ENCODE results near the gene KIF3B. TPM values are rescaled to one million over a fixed set of nuclear protein-coding genes. Genes with fewer than 3 reads are reported as not detected.
"Not testable (repeated sequence)": the region's sequence is repeated elsewhere in the genome, so short reads cannot be mapped to it uniquely, and the experiment has no call there.

KIF3B gene
- polyA plus RNA-seq, 1 donor, result 47.9 TPM

DNA sequence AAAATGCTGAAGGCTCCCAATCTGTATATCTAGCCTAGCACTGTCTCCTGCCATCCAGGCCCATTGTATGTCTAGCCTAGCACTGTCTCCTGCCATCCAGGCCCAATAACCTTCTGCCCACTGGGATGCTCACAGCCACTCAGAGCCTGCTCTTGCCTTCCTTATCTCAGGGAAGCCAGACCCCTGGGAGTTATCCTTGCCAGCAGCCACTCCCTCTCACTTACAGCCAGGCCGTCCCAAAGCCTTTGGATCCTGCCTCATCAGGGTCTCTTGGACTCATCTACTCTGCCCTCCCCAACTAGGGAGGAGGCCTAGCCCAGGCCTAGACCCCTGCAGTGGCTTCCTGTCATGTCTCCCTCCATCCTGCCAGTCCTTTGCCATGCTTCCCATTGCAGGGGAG, 37.3 kb downstream of the KIF3B start:
- no peak for DNase-seq
- H3K27ac ChIP-seq (ENCODE audit: low read length), result no peak overlapping the region
- no CpG with 5 or more reads among the region's 1 CpG for WGBS (ENCODE audit: insufficient coverage, low lambda C conversion rate)
- H3K4me1 ChIP-seq (ENCODE audit: control insufficient read depth, insufficient read depth, low read length), result peaks cover 10% of the 10 kb centered on the region
- no peak overlapping the region for H3K4me3 ChIP-seq (ENCODE audit: low read length)
- H3K36me3 ChIP-seq (ENCODE audit: control insufficient read depth, insufficient read depth, low read length), result peaks cover 58% of the 10 kb centered on the region
- H3K27me3 ChIP-seq (ENCODE audit: control insufficient read depth, insufficient read depth, low read length), result no peaks in the 10 kb centered on the region
- H3K9me3 ChIP-seq (ENCODE audit: control insufficient read depth, low read depth, low read length), result no peaks in the 10 kb centered on the region

GRCh38 chr20:32315399-32315798, 37.9 kb downstream of the KIF3B start:
- Histone ChIP-seq H3K9me3 (ENCODE audit: control insufficient read depth, low read depth, low read length) (no peaks in the 10 kb centered on the region), H3K4me3 (ENCODE audit: low read length) (no peak overlapping the region), H3K4me1 (ENCODE audit: control insufficient read depth, insufficient read depth, low read length) (peaks cover 10% of the 10 kb centered on the region), H3K27ac (ENCODE audit: low read length) (no peak overlapping the region), H3K27me3 (ENCODE audit: control insufficient read depth, insufficient read depth, low read length) (no peaks in the 10 kb centered on the region), H3K36me3 (ENCODE audit: control insufficient read depth, insufficient read depth, low read length) (peaks cover 52% of the 10 kb centered on the region)
- no CpG with 5 or more reads among the region's 3 CpGs for WGBS (ENCODE audit: insufficient coverage, low lambda C conversion rate)
- no peak for DNase-seq

DNA sequence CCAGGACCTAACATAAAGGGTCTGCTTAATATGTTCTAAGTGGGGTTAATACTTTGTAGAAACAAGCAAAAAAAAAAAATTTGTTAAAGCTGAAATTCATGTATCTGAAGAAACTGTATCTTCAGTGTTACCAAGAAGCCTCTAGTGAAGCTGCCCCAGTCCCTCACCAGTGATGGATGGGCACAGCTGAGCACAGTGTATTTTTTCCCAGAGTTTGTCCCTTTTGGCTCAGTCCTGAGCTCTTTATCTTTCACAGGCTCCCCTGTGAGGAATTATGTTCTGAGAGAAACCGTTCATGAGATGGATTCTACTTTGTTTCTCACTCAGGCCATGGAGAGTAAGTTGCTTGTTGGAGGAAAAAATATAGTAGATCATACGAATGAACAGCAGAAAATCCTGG, 38.4 kb downstream of the KIF3B start:
- Histone ChIP-seq H3K27me3 (ENCODE audit: control insufficient read depth, insufficient read depth, low read length) (no peaks in the 10 kb centered on the region), H3K4me3 (ENCODE audit: low read length) (no peak overlapping the region), H3K36me3 (ENCODE audit: control insufficient read depth, insufficient read depth, low read length) (peaks cover 48% of the 10 kb centered on the region), H3K9me3 (ENCODE audit: control insufficient read depth, low read depth, low read length) (no peaks in the 10 kb centered on the region), H3K27ac (ENCODE audit: low read length) (no peak overlapping the region), H3K4me1 (ENCODE audit: control insufficient read depth, insufficient read depth, low read length) (peaks cover 10% of the 10 kb centered on the region)
- 64% methylated on average over 2 of the region's 2 CpGs for WGBS (ENCODE audit: insufficient coverage, low lambda C conversion rate)
- no peak for DNase-seq

DNA sequence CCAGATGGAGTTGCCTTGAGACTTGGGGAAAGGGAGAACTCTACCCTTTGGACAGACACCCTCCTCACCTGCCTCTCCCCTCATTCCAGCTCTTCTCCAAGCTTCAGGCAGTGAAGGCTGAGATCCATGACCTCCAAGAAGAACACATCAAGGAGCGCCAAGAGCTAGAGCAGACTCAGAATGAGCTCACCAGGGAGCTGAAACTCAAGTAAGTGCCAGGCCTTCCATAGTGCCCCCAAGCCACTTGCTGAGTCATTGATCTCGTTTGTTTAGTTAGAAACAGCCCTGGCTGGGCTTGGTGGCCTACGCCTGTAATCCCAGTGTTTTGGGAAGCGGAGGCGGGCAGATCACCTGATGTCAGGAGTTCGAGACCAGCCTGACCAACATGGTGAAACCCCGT, 39.2 kb downstream of the KIF3B start:
- WGBS (ENCODE audit: insufficient coverage, low lambda C conversion rate), result no CpG with 5 or more reads among the region's 7 CpGs
- no peaks in the 10 kb centered on the region for H3K9me3 ChIP-seq (ENCODE audit: control insufficient read depth, low read depth, low read length)
- no peaks in the 10 kb centered on the region for H3K27me3 ChIP-seq (ENCODE audit: control insufficient read depth, insufficient read depth, low read length)
- no peak overlapping the region for H3K27ac ChIP-seq (ENCODE audit: low read length)
- peaks cover 46% of the 10 kb centered on the region for H3K36me3 ChIP-seq (ENCODE audit: control insufficient read depth, insufficient read depth, low read length)
- H3K4me3 ChIP-seq (ENCODE audit: low read length), result no peak overlapping the region
- peaks cover 10% of the 10 kb centered on the region for H3K4me1 ChIP-seq (ENCODE audit: control insufficient read depth, insufficient read depth, low read length)
- DNase-seq, result no peak

GRCh38 chr20:32319100-32319499, 41.6 kb downstream of the KIF3B start:
- H3K27me3 ChIP-seq (ENCODE audit: control insufficient read depth, insufficient read depth, low read length), result no peaks in the 10 kb centered on the region
- WGBS (ENCODE audit: insufficient coverage, low lambda C conversion rate), result 100% methylated on average over 1 of the region's 6 CpGs

GRCh38 chr20:32320305-32320704, 42.9 kb downstream of the KIF3B start:
- peaks cover 5% of the 10 kb centered on the region for H3K4me1 ChIP-seq (ENCODE audit: control insufficient read depth, insufficient read depth, low read length)
- 71% methylated on average over 1 of the region's 1 CpG for WGBS (ENCODE audit: insufficient coverage, low lambda C conversion rate)
- no peaks in the 10 kb centered on the region for H3K27me3 ChIP-seq (ENCODE audit: control insufficient read depth, insufficient read depth, low read length)
- peaks cover 28% of the 10 kb centered on the region for H3K36me3 ChIP-seq (ENCODE audit: control insufficient read depth, insufficient read depth, low read length)
- H3K4me3 ChIP-seq (ENCODE audit: low read length), result no peak overlapping the region
- no peaks in the 10 kb centered on the region for H3K9me3 ChIP-seq (ENCODE audit: control insufficient read depth, low read depth, low read length)
- no peak for DNase-seq
- no peak overlapping the region for H3K27ac ChIP-seq (ENCODE audit: low read length)

More at GRCh38 chr20:32319100-32319499, 41.6 kb downstream of the KIF3B start:
- Histone ChIP-seq H3K36me3 (ENCODE audit: control insufficient read depth, insufficient read depth, low read length) (peaks cover 35% of the 10 kb centered on the region), H3K4me3 (ENCODE audit: low read length) (no peak overlapping the region), H3K9me3 (ENCODE audit: control insufficient read depth, low read depth, low read length) (no peaks in the 10 kb centered on the region), H3K27ac (ENCODE audit: low read length) (no peak overlapping the region), H3K4me1 (ENCODE audit: control insufficient read depth, insufficient read depth, low read length) (no peaks in the 10 kb centered on the region)
- no peak for DNase-seq

DNA sequence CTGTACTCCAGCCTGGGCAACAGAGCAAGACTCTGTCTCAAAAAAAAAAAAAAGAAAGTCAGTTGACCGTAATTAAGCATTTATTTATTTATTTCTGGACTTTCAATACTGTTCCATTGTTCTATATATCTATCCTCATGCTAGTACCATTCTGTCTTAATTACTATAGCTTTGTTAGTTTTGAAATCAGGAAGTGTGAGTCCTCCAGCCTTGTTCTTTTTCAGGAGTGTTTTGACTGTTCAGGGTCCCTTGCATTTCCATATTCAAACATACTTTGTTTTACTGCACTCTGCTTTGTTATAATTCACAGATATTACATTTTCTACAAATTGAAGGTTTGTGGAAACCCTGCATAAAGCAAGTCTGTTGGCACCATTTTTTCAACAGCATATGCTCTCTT, 43.9 kb downstream of the KIF3B start:
- Histone ChIP-seq H3K27ac (ENCODE audit: low read length) (no peak overlapping the region), H3K9me3 (ENCODE audit: control insufficient read depth, low read depth, low read length) (no peaks in the 10 kb centered on the region), H3K4me1 (ENCODE audit: control insufficient read depth, insufficient read depth, low read length) (peaks cover 14% of the 10 kb centered on the region), H3K4me3 (ENCODE audit: low read length) (no peak overlapping the region), H3K27me3 (ENCODE audit: control insufficient read depth, insufficient read depth, low read length) (no peaks in the 10 kb centered on the region), H3K36me3 (ENCODE audit: control insufficient read depth, insufficient read depth, low read length) (peaks cover 18% of the 10 kb centered on the region)
- no peak for DNase-seq
- WGBS (ENCODE audit: insufficient coverage, low lambda C conversion rate), result no CpG with 5 or more reads among the region's 1 CpG

- Histone ChIP-seq H3K36me3 (ENCODE audit: control insufficient read depth, insufficient read depth, low read length) (peaks cover 15% of the 10 kb centered on the region), H3K4me1 (ENCODE audit: control insufficient read depth, insufficient read depth, low read length) (peaks cover 19% of the 10 kb centered on the region)
- H3K4me3 ChIP-seq (ENCODE audit: low read length); DNase-seq; H3K9me3 ChIP-seq (ENCODE audit: control insufficient read depth, low read depth, low read length); H3K27ac ChIP-seq (ENCODE audit: low read length); H3K27me3 ChIP-seq (ENCODE audit: control insufficient read depth, insufficient read depth, low read length): not testable (repeated sequence)
- WGBS (ENCODE audit: insufficient coverage, low lambda C conversion rate), result no CpG with 5 or more reads among the region's 12 CpGs
Observed at GRCh38 chr20:32322260-32322659, 44.8 kb downstream of the KIF3B start.

DNA sequence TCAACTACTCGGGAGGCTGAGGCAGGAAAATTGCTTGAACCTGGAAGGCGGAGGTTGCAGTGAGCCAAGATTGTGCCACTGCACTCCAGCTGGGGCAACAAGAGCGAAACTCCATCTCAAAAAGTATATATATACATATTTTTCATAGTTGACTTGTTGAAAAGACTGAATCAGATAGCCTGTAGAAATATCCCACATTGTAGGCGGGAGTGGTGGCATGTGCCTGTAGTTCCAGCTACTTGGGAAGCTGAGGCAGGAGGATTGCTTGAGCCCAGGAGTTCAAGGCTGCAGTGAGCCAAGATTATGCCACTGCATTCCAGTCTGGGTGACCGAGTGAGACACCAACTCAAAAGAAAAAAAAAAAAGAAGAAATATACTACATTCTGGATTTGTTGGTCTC, 46.3 kb downstream of the KIF3B start:
- not testable (repeated sequence) for H3K27ac ChIP-seq (ENCODE audit: low read length); H3K4me3 ChIP-seq (ENCODE audit: low read length); DNase-seq; H3K27me3 ChIP-seq (ENCODE audit: control insufficient read depth, insufficient read depth, low read length); H3K9me3 ChIP-seq (ENCODE audit: control insufficient read depth, low read depth, low read length)
- no CpG with 5 or more reads among the region's 5 CpGs for WGBS (ENCODE audit: insufficient coverage, low lambda C conversion rate)
- Histone ChIP-seq H3K36me3 (ENCODE audit: control insufficient read depth, insufficient read depth, low read length) (peaks cover 16% of the 10 kb centered on the region), H3K4me1 (ENCODE audit: control insufficient read depth, insufficient read depth, low read length) (peaks cover 23% of the 10 kb centered on the region)

DNA sequence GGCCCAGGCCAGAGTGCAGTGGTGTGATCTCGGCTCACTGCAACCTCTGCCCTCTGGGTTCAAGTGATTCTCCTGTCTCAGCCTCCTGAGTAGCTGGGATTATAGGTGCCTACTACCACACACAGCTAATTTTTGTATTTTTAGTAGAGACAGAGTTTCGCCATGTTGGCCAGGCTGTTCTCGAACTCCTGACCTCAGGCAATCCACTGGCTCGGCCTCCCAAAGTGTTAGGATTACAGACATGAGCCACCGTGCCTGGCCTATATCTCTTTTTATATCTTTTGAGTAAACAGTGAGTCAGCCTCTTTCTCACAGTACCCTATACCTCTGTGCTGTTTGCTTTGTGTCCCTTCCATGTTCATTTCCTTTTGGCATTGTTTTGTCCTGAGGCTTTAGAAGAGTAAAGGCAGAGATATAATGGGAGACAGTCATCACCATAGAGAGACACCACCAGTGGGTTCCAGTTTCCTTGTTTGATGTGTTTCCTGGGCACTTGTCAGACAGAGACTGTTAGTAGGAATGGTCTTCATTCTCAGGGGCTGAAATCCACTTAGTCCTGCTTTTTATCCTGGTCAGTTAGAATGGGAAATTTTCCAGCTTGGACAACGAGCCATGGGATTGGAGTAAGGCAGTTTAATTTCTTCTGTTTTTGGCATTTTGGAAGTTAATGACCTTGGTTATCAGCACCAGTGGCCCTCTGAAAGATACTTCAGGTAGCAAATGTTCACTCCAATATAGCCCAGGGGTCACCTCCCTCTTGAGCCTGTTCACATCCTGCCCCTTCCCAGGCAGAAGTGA, 48.5 kb downstream of the KIF3B start:
- H3K27me3 ChIP-seq (ENCODE audit: control insufficient read depth, insufficient read depth, low read length), result no peaks in the 10 kb centered on the region
- peak; percentile 30 to 69 for DNase-seq
- H3K9me3 ChIP-seq (ENCODE audit: control insufficient read depth, low read depth, low read length), result no peaks in the 10 kb centered on the region
- H3K4me3 ChIP-seq (ENCODE audit: low read length), result no peak overlapping the region
- H3K27ac ChIP-seq (ENCODE audit: low read length), result peak overlapping the region; percentile 81
- peaks cover 27% of the 10 kb centered on the region for H3K36me3 ChIP-seq (ENCODE audit: control insufficient read depth, insufficient read depth, low read length)
- peaks cover 23% of the 10 kb centered on the region for H3K4me1 ChIP-seq (ENCODE audit: control insufficient read depth, insufficient read depth, low read length)
- no CpG with 5 or more reads among the region's 6 CpGs for WGBS (ENCODE audit: insufficient coverage, low lambda C conversion rate)

- no peaks in the 10 kb centered on the region for H3K27me3 ChIP-seq (ENCODE audit: control insufficient read depth, insufficient read depth, low read length)
- H3K27ac ChIP-seq (ENCODE audit: low read length), result peak overlapping the region; percentile 81
- H3K4me3 ChIP-seq (ENCODE audit: low read length), result no peak overlapping the region
- peak; percentile 33 to 60 for DNase-seq
- no peaks in the 10 kb centered on the region for H3K9me3 ChIP-seq (ENCODE audit: control insufficient read depth, low read depth, low read length)
- H3K4me1 ChIP-seq (ENCODE audit: control insufficient read depth, insufficient read depth, low read length), result peaks cover 23% of the 10 kb centered on the region
- peaks cover 33% of the 10 kb centered on the region for H3K36me3 ChIP-seq (ENCODE audit: control insufficient read depth, insufficient read depth, low read length)
- no CpG with 5 or more reads among the region's 1 CpG for WGBS (ENCODE audit: insufficient coverage, low lambda C conversion rate)
Observed at GRCh38 chr20:32326504-32326845, 49.0 kb downstream of the KIF3B start.
